GM23338 (cell line): ENCODE measurements around the gene GRWD1. TPM values are rescaled to one million over a fixed set of nuclear protein-coding genes. Genes with fewer than 3 reads are reported as not detected.

Experiments used
- ATAC-seq: fragments of 200-7000 bp; cut with Tn5 transposase; 3 replicates; pipeline ENCODE4 v1.9.1; 2020
- DNase-seq: peaks from one replicate; pipeline ENCODE4 v3.0.0-alpha.2; 2015; ENCODE audit warnings: low spot score
- H2AFZ ChIP-seq: fragments of 200-600 bp; sonication (generic); 2 replicates; pipeline ENCODE4 v1.8.0; 2016; ENCODE audit warnings: antibody characterized with exemption, mild to moderate bottlenecking, moderate library complexity
- H3F3A ChIP-seq: fragments of 200-600 bp; sonication (generic); replicated peaks from 2 replicates; pipeline ENCODE4 v1.8.0; 2017; ENCODE audit warnings: antibody characterized with exemption, mixed run types, low read depth
- H3K27ac ChIP-seq: fragments of 200-600 bp; sonication (generic); 2 replicates; pipeline ENCODE4 v1.6.1; 2016; ENCODE audit warnings: low read depth
- H3K27me3 ChIP-seq: fragments of 200-600 bp; sonication (generic); 2 replicates; pipeline ENCODE4 v1.8.0; 2016; ENCODE audit warnings: mild to moderate bottlenecking, mixed run types, moderate library complexity; ENCODE audit not compliant: insufficient read depth
- H3K36me3 ChIP-seq: fragments of 200-600 bp; sonication (generic); 2 replicates; pipeline ENCODE4 v1.8.0; 2016; ENCODE audit warnings: mild to moderate bottlenecking; ENCODE audit not compliant: insufficient read depth
- H3K4me1 ChIP-seq: fragments of 200-600 bp; sonication (generic); 2 replicates; pipeline ENCODE4 v1.8.0; 2016; ENCODE audit warnings: mild to moderate bottlenecking, moderate library complexity; ENCODE audit not compliant: insufficient read depth
- H3K4me2 ChIP-seq: fragments of 200-600 bp; sonication (generic); 2 replicates; pipeline ENCODE4 v1.7.1; 2017; ENCODE audit warnings: mixed run types
- H3K4me3 ChIP-seq: fragments of 200-600 bp; sonication (generic); 2 replicates; pipeline ENCODE4 v1.6.1; 2016; ENCODE audit warnings: mixed run types
- H3K79me2 ChIP-seq: fragments of 200-600 bp; sonication (generic); replicated peaks from 2 replicates; pipeline ENCODE4 v1.8.0; 2017; ENCODE audit warnings: mild to moderate bottlenecking; ENCODE audit not compliant: insufficient read depth
- H3K9me2 ChIP-seq: fragments of 200-600 bp; sonication (generic); 2 replicates; pipeline ENCODE4 v1.8.0; 2017; ENCODE audit not compliant: insufficient read depth
- H4K20me1 ChIP-seq: fragments of 200-600 bp; sonication (generic); replicated peaks from 2 replicates; pipeline ENCODE4 v1.8.0; 2017; ENCODE audit warnings: mild to moderate bottlenecking; ENCODE audit not compliant: insufficient read depth
- H3K27ac Mint-ChIP-seq: 2 replicates; pipeline ENCODE4 v1.8.0; 2020; ENCODE audit warnings: inconsistent platforms, mild to moderate bottlenecking, moderate library complexity, mixed read lengths
- H3K27me3 Mint-ChIP-seq: 3 replicates; pipeline ENCODE4 v1.8.0; 2022; ENCODE audit warnings: low read depth, mild to moderate bottlenecking, moderate library complexity, mixed read lengths, inconsistent platforms; ENCODE audit not compliant: insufficient read depth, poor library complexity
- H3K36me3 Mint-ChIP-seq: 3 replicates; pipeline ENCODE4 v1.8.0; 2021; ENCODE audit warnings: low read depth, mild to moderate bottlenecking, inconsistent platforms, moderate library complexity, mixed read lengths
- H3K4me1 Mint-ChIP-seq: 3 replicates; pipeline ENCODE4 v1.8.0; 2020; ENCODE audit warnings: mild to moderate bottlenecking, inconsistent platforms, mixed read lengths
- H3K4me3 Mint-ChIP-seq: 3 replicates; pipeline ENCODE4 v1.8.0; 2021; ENCODE audit warnings: moderate library complexity, mild to moderate bottlenecking, inconsistent platforms, mixed read lengths
- H3K9me3 Mint-ChIP-seq: 3 replicates; pipeline ENCODE4 v1.8.0; 2020; ENCODE audit warnings: moderate library complexity, mild to moderate bottlenecking, inconsistent platforms, mixed read lengths
- CREB1 ChIP-seq: fragments of 250-450 bp; sonication (Bioruptor Pico); IDR thresholded peaks from 2 replicates; pipeline ENCODE4 v1.5.0; 2020; ENCODE audit warnings: low read depth, mild to moderate bottlenecking, moderate library complexity
- ETS1 ChIP-seq: IDR thresholded peaks from 2 replicates; pipeline ENCODE4 v1.6.1; 2016; ENCODE audit warnings: antibody characterized with exemption
- EZH2phosphoT487 ChIP-seq: fragments of 200-600 bp; sonication (generic); IDR thresholded peaks from one replicate; pipeline ENCODE4 v1.8.1; 2018; ENCODE audit warnings: antibody characterized with exemption; ENCODE audit not compliant: unreplicated experiment
- NANOG ChIP-seq: IDR thresholded peaks from 2 replicates; pipeline ENCODE4 v1.6.1; 2016; ENCODE audit warnings: antibody characterized with exemption, borderline replicate concordance
- POLR2AphosphoS5 ChIP-seq: IDR thresholded peaks from 2 replicates; pipeline ENCODE4 v1.6.1; 2016; ENCODE audit warnings: antibody characterized with exemption, low read depth
- STAT1 ChIP-seq: IDR thresholded peaks from one replicate; pipeline ENCODE4 v1.6.1; 2016; ENCODE audit warnings: antibody characterized with exemption; ENCODE audit not compliant: unreplicated experiment
- ZNF114 ChIP-seq: fragments of 250-450 bp; sonication (Bioruptor Pico); IDR thresholded peaks from 2 replicates; pipeline ENCODE4 v1.5.0; 2020; ENCODE audit warnings: mild to moderate bottlenecking, moderate library complexity
- ZNF331 ChIP-seq: fragments of 250-450 bp; sonication (Bioruptor Pico); IDR thresholded peaks from 2 replicates; pipeline ENCODE4 v1.5.0; 2020; ENCODE audit warnings: low read depth, mild to moderate bottlenecking, moderate library complexity
- polyA plus RNA-seq: library from polyadenylated mRNA; unstranded; fragments of >200 nt; fragmentation: Nextera tagmentation; extraction: Ambion mirVana; gene quantifications from 2 replicates; pipeline ENCODE4 v1.2.1, GENCODE V29; 2016
- total RNA-seq: library from RNA; depleted of rRNA; stranded (reverse); fragments of >200 nt; shearing (Covaris generic); gene quantifications from 2 replicates; pipeline ENCODE4 v1.2.3, GENCODE V29; 2014
- TF ChIP-seq, protein P1 (sequence below): IDR thresholded peaks from one replicate; pipeline ENCODE4 v1.6.1; 2018; ENCODE audit warnings: antibody characterized with exemption; ENCODE audit not compliant: unreplicated experiment
- TF ChIP-seq, protein P2 (sequence below), 2 experiments: fragments of 200-600 bp in 1 of 2; sonication (generic) in 1 of 2; conservative IDR thresholded peaks; 2 replicates each; pipeline versions ENCODE4 v1.5.1 to v1.6.1; 2016 to 2017; ENCODE audit warnings: antibody characterized with exemption in 2 of 2, low read depth in 2 of 2, mild to moderate bottlenecking in 2 of 2, moderate library complexity in 1 of 2

Gene GRWD1
- total and polyA plus RNA-seq, 2 experiments from 2014 or later, result 23.2 to 58.0 TPM

GRCh38 chr19:48468772-48469288 lies 23.0 kb downstream of the GRWD1 start:
- no peaks in the 10 kb centered on the region for H3K27me3 ChIP-seq
- peak overlapping the region; percentile 90 for H3K4me3 Mint-ChIP-seq
- peaks cover 8% of the 10 kb centered on the region; the same call in 1 of the 2 replicates for H3K9me2 ChIP-seq
- peaks cover 21% of the 10 kb centered on the region for H3K27me3 Mint-ChIP-seq
- peak overlapping the region; percentile 79 for H3K4me3 ChIP-seq
- peaks cover 11% of the 10 kb centered on the region for H4K20me1 ChIP-seq
- peaks cover 2% of the 10 kb centered on the region; the same call in 1 of the 3 replicates for H3K9me3 Mint-ChIP-seq
- peak overlapping the region; percentile 98 for H3K27ac Mint-ChIP-seq
- H2AFZ ChIP-seq, result no peak overlapping the region
- H3K4me1 Mint-ChIP-seq, result peaks cover 12% of the 10 kb centered on the region
- peaks cover 8% of the 10 kb centered on the region; the same call in 1 of the 2 replicates for H3K4me1 ChIP-seq
- peak overlapping the region; percentile 90 for H3K4me2 ChIP-seq
- H3K27ac ChIP-seq, result peak overlapping the region; percentile 91; the same call in 1 of the 2 replicates
- H3K36me3 Mint-ChIP-seq, result peaks cover 39% of the 10 kb centered on the region
- peaks cover 18% of the 10 kb centered on the region; the same call in 1 of the 2 replicates for H3F3A ChIP-seq
- peaks cover 13% of the 10 kb centered on the region for H3K79me2 ChIP-seq
- H3K36me3 ChIP-seq, result peaks cover 27% of the 10 kb centered on the region
- peak; percentile 100 for DNase-seq
- peak; percentile 90 for ATAC-seq
- TF ChIP-seq ZNF114 (no peak), CREB1 (CRISPR knock-in tag) (peak; percentile 89)

DNA sequence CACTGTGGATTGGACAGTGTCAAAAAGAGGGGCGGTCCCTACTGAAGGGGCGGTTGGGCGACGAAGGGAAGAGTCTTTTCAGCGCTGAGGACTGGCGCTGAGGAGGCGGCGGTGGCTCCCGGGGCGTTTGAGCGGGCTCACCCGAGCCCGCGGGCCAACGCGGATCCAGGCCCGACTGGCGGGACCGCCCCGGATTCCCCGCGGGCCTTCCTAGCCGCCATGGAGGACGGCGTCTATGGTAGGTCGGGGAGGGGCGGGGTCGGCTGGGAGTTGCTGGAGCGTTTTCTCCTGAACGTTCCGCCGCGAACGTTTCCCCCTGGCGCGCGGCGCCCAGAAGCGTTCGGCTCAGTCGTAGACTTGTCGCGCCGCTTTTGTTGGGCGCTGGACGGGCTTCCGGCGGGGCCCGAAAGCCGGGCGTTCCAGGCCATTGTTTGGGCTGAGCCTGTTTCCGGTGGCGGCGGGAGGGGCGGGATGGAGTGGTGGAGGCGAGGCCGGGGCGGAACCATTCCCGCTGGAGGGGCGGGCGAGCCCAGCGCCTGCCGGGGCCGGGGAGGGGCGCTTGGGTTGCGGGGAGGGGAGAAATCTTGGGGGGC lies 23.6 kb downstream of the GRWD1 start, which contains the start of gene CYTH2:
Gene CYTH2, plus strand, starts transcription at position 81 of the 593 bp plus-strand sequence. Its CDS starts 139 bp downstream, at position 220.
- Histone ChIP-seq H3K4me2 (peak within 1 kb of the TSS; percentile 90), H3K27ac (peak within 1 kb of the TSS; percentile 91), H2AFZ (no peak within 1 kb of the TSS), H3K4me3 (peak within 1 kb of the TSS; percentile 79), H3K27me3 (no peaks in the 10 kb centered on the region), H3K36me3 (peaks cover 27% of the 10 kb centered on the region), H4K20me1 (peaks cover 11% of the 10 kb centered on the region), H3K4me1 (peaks cover 8% of the 10 kb centered on the region; the same call in 1 of the 2 replicates), H3F3A (peaks cover 18% of the 10 kb centered on the region; the same call in 1 of the 2 replicates), H3K79me2 (peaks cover 13% of the 10 kb centered on the region), H3K9me2 (peaks cover 8% of the 10 kb centered on the region; the same call in 1 of the 2 replicates)
- TF ChIP-seq ZNF114 (no peak), POLR2AphosphoS5 (peak; percentile 76)
- peaks cover 14% of the 10 kb centered on the region for H3K4me1 Mint-ChIP-seq
- DNase-seq (peak; percentile 92), ATAC-seq (peak; percentile 75)
- peak within 1 kb of the TSS; percentile 90 for H3K4me3 Mint-ChIP-seq
- peak within 1 kb of the TSS; percentile 98 for H3K27ac Mint-ChIP-seq
- peaks cover 44% of the 10 kb centered on the region for H3K36me3 Mint-ChIP-seq
- H3K9me3 Mint-ChIP-seq, result peaks cover 2% of the 10 kb centered on the region; the same call in 1 of the 3 replicates
- peaks cover 21% of the 10 kb centered on the region for H3K27me3 Mint-ChIP-seq

GRCh38 chr19:48469934-48470680 lies 24.3 kb downstream of the GRWD1 start:
- peak overlapping the region; percentile 90 for H3K27ac Mint-ChIP-seq
- Histone ChIP-seq H3K79me2 (peaks cover 13% of the 10 kb centered on the region), H3F3A (peaks cover 18% of the 10 kb centered on the region; the same call in 1 of the 2 replicates), H4K20me1 (peaks cover 12% of the 10 kb centered on the region), H3K4me2 (peak overlapping the region; percentile 90), H3K27ac (0 out of 2 replicates have a peak overlapping the region, but pooled peaks have one; percentile 69), H3K27me3 (no peaks in the 10 kb centered on the region), H3K4me3 (peak overlapping the region; percentile 79), H3K9me2 (peaks cover 4% of the 10 kb centered on the region; the same call in 1 of the 2 replicates), H3K36me3 (peaks cover 34% of the 10 kb centered on the region), H2AFZ (no peak overlapping the region), H3K4me1 (peaks cover 8% of the 10 kb centered on the region; the same call in 1 of the 2 replicates)
- H3K4me1 Mint-ChIP-seq, result peaks cover 14% of the 10 kb centered on the region
- H3K27me3 Mint-ChIP-seq, result peaks cover 23% of the 10 kb centered on the region
- H3K9me3 Mint-ChIP-seq, result peaks cover 2% of the 10 kb centered on the region; the same call in 1 of the 3 replicates
- no peak for ATAC-seq
- DNase-seq, result no peak
- peaks cover 51% of the 10 kb centered on the region for H3K36me3 Mint-ChIP-seq
- H3K4me3 Mint-ChIP-seq, result peak overlapping the region; percentile 90
- TF ChIP-seq ZNF331 (no peak), STAT1 (no peak), ETS1 (no peak), EZH2phosphoT487 (no peak), POLR2AphosphoS5 (no peak), ZNF114 (no peak), NANOG (no peak)
- TF ChIP-seq, protein P1, sequence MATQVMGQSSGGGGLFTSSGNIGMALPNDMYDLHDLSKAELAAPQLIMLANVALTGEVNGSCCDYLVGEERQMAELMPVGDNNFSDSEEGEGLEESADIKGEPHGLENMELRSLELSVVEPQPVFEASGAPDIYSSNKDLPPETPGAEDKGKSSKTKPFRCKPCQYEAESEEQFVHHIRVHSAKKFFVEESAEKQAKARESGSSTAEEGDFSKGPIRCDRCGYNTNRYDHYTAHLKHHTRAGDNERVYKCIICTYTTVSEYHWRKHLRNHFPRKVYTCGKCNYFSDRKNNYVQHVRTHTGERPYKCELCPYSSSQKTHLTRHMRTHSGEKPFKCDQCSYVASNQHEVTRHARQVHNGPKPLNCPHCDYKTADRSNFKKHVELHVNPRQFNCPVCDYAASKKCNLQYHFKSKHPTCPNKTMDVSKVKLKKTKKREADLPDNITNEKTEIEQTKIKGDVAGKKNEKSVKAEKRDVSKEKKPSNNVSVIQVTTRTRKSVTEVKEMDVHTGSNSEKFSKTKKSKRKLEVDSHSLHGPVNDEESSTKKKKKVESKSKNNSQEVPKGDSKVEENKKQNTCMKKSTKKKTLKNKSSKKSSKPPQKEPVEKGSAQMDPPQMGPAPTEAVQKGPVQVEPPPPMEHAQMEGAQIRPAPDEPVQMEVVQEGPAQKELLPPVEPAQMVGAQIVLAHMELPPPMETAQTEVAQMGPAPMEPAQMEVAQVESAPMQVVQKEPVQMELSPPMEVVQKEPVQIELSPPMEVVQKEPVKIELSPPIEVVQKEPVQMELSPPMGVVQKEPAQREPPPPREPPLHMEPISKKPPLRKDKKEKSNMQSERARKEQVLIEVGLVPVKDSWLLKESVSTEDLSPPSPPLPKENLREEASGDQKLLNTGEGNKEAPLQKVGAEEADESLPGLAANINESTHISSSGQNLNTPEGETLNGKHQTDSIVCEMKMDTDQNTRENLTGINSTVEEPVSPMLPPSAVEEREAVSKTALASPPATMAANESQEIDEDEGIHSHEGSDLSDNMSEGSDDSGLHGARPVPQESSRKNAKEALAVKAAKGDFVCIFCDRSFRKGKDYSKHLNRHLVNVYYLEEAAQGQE, result no peak
- TF ChIP-seq, protein P2, sequence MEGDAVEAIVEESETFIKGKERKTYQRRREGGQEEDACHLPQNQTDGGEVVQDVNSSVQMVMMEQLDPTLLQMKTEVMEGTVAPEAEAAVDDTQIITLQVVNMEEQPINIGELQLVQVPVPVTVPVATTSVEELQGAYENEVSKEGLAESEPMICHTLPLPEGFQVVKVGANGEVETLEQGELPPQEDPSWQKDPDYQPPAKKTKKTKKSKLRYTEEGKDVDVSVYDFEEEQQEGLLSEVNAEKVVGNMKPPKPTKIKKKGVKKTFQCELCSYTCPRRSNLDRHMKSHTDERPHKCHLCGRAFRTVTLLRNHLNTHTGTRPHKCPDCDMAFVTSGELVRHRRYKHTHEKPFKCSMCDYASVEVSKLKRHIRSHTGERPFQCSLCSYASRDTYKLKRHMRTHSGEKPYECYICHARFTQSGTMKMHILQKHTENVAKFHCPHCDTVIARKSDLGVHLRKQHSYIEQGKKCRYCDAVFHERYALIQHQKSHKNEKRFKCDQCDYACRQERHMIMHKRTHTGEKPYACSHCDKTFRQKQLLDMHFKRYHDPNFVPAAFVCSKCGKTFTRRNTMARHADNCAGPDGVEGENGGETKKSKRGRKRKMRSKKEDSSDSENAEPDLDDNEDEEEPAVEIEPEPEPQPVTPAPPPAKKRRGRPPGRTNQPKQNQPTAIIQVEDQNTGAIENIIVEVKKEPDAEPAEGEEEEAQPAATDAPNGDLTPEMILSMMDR (conservative IDR thresholded peaks at IDR 0.05; ENCODE audit: low read depth in 2 of 2), result no peak
